Fibroblast of the aortic adventitia (primary cell): Measurements from ENCODE around the gene ARHGAP25. TPM values are rescaled to one million over a fixed set of nuclear protein-coding genes. Genes with fewer than 3 reads are reported as not detected.

Experiments used
- DNase-seq: peaks from one replicate; pipeline ENCODE4 v3.0.0-alpha.2; 2010; ENCODE audit warnings: low read depth
- H3K4me3 ChIP-seq: 2 replicates; pipeline ENCODE4 v1.5.1; 2011; ENCODE audit warnings: low read depth, mild to moderate bottlenecking, control low read depth, low read length, moderate library complexity
- total RNA-seq: library from RNA; depleted of rRNA; stranded (reverse); fragments of >200 nt; gene quantifications from 2 replicates; pipeline ENCODE4 v1.2.3, GENCODE V29; 2012; ENCODE audit warnings: low replicate concordance
- TF ChIP-seq, protein P1 (sequence below): IDR thresholded peaks from 2 replicates; pipeline ENCODE4 v1.5.1; 2011; ENCODE audit warnings: mild to moderate bottlenecking, low read length, control low read depth, inconsistent platforms; ENCODE audit not compliant: insufficient read depth

ARHGAP25 gene
- total RNA-seq = 0.36 and 2.2 TPM in 2 replicates

DNA sequence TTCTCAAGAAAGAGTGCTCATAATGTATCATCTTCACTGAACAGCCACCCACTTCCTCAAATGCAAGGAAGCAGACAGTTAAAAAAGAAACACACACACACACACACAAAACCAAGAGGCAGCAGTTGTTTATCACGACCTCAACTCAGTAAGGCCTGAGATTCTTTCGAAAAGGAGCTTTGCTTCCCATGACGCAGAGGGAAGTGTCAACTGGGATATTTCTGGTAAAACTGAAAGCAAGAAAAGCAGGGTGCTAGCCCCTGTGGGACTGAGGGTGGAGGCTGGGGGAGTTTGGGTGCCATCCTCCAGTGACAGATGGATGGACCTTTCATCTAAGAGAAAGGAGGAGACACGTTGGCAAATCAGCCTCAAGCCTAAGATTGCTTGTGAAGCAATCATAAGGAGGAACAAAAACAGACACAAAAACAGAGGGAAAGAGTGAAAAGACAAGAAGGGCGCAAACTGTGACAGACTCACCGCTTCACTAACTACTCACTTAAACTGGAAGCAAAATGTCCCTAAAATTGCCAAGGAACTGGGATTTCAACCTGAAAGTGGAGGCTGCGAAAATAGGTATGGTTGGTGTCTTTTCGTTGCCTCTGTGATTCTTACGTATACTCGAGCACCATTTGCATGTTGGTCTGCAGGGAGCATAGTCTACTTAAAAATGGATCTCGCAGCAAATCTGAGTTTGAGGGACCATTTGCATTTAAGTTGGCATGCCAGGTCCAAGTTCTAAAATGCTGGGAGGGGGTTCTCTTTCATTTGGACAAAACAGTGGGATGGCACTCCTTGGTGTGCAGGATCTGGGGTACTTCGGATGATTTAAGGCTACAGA, at the start of gene ARHGAP25:
Gene ARHGAP25 (plus strand): TSS at position 124 of the 838 bp plus-strand sequence. CDS start 389 bp downstream, at position 513.
- H3K4me3 ChIP-seq = no peak within 1 kb of the TSS
- no peak for DNase-seq
- TF ChIP-seq, protein P1, sequence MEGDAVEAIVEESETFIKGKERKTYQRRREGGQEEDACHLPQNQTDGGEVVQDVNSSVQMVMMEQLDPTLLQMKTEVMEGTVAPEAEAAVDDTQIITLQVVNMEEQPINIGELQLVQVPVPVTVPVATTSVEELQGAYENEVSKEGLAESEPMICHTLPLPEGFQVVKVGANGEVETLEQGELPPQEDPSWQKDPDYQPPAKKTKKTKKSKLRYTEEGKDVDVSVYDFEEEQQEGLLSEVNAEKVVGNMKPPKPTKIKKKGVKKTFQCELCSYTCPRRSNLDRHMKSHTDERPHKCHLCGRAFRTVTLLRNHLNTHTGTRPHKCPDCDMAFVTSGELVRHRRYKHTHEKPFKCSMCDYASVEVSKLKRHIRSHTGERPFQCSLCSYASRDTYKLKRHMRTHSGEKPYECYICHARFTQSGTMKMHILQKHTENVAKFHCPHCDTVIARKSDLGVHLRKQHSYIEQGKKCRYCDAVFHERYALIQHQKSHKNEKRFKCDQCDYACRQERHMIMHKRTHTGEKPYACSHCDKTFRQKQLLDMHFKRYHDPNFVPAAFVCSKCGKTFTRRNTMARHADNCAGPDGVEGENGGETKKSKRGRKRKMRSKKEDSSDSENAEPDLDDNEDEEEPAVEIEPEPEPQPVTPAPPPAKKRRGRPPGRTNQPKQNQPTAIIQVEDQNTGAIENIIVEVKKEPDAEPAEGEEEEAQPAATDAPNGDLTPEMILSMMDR = no peak

DNA sequence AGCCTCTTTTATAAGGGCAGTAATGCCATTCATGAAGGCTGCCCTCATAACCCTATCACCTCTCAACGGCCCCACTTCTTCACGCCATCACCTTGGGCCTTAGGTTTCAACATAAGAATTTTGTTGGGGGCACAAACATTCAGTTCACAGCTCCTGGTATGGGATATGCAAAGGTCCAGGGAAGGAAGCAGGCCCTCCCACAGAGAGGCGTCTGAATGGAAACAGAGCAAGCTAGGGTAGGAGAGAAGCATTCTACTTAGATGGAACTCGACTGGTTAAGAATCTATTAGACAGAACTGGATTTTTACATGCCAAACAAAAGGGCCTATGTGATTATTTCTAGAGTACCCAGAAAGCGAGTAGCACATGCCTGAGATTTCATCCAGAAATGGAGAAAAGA, 48.4 kb upstream of the ARHGAP25 start:
- TF ChIP-seq, protein P1 = no peak
- DNase-seq = no peak

GRCh38 chr2:68687018-68687417, 47.6 kb upstream of the ARHGAP25 start:
- TF ChIP-seq, protein P1 = no peak
- H3K4me3 ChIP-seq = no peak overlapping the region
- no peak for DNase-seq

More for the DNA sequence above, 48.4 kb upstream of the ARHGAP25 start:
- no peak overlapping the region for H3K4me3 ChIP-seq

GRCh38 chr2:68689553-68690537, 44.8 kb upstream of the ARHGAP25 start:
- H3K4me3 ChIP-seq = no peak overlapping the region
- TF ChIP-seq, protein P1 = no peak
- DNase-seq = no peak

- TF ChIP-seq, protein P1 = no peak
- no peak for DNase-seq
- H3K4me3 ChIP-seq = no peak overlapping the region
These were observed 43.8 kb upstream of the ARHGAP25 start for GRCh38 chr2:68690851-68691250.

DNA sequence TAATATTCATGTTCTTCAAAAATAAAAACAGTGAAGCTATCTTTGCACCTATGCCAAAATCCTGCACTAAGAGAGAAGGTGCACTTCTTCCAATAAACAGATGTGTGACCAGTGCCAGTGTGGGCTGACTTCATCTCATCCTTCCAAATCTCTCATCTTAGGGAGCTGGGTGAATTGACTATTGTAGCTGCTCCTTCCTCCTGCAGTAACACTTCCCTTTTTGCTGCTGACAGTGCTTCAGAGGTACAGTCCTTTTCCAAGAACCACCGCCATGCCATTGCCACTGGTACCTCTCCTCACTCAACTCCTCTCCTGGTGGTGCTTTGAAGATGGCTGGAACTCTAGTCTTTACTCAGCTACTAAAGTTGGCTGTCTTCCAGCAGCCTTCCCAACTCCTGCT, 42.1 kb upstream of the ARHGAP25 start:
- no peak overlapping the region for H3K4me3 ChIP-seq
- DNase-seq = no peak
- TF ChIP-seq, protein P1 = no peak
